Stimulated activated CD4-positive, alpha-beta T cell treated with anti-CD3 and anti-CD28 coated beads, TNF-alpha, amount 100 ng/mL, for 4 hours (primary cell): ENCODE measurements around the gene ACOX1.
"Not testable (repeated sequence)": the region's sequence is repeated elsewhere in the genome, so short reads cannot be mapped to it uniquely, and the experiment has no call there.

Experiments used
- DNase-seq, 3 experiments: peaks; one replicate each; pipeline ENCODE4 v3.0.0-alpha.2; 2020; ENCODE audit warnings: low read depth in 3 of 3

ACOX1 gene

DNA sequence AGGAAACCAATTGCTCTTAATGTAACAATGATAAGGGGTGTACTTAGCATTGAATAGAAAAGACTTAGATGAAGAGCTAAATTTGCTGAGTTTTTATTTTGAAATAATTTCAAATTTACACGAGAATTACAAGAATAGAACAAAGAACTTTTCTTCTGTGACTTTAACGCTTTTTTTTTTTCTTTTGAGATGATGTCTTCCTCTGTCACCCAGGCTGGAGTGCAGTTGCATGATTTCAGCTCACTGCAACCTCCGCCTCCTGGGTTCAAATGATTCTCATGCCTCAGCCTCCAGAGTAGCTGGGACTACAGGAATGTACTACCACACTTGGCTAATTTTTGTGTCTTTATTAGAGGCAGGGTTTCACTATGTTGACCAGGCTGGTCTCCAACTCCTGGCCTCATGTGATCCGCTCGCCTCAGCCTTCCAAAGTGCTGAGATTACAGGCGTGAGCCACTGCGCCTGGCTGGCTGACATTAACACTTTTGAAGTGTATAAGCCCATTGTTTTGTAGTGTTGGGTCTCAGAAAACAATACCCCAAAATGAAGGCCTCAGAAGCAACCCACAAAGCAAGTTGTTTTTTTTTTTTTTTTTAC, 2.2 kb upstream of the ACOX1 start:
- no peak for DNase-seq

DNA sequence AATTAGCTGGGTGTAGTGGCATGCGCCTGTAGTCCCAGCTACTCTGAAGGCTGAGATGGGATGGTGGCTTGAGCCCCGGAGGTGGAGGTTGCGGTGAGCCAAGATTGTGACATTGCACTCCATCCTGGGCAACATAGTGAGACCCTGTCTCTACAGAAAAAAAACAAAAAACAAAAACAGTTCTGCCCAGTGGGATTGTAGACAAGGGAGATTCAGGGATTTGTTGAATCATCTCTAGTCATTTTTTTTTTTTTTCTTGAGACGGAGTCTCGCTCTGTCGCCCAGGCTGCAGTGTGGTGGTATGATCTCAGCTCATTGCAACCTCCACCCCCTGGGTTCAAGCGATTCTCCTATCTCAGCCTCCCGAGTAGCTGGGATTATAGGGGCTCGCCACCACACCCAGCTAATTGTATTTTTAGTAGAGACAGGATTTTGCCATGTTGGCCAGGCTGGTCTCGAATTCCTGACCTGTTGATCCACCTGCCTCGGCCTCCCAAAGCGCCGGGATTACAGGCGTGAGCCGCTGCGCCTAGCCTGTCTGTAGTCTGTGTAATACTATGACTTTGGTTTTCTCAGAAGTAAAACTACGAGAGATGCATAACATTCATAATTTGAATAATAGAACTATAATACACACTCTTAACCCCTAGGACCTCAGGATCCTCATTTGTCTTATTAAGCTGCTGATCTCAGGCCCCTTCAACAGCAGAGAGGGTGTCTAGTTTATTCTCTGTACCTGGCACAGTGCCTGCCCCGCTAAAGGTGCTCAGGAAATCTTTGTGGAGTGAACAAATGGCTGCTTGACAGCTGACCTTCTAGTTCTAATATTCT, 1.4 kb upstream of the ACOX1 start:
- no peak for DNase-seq

DNA sequence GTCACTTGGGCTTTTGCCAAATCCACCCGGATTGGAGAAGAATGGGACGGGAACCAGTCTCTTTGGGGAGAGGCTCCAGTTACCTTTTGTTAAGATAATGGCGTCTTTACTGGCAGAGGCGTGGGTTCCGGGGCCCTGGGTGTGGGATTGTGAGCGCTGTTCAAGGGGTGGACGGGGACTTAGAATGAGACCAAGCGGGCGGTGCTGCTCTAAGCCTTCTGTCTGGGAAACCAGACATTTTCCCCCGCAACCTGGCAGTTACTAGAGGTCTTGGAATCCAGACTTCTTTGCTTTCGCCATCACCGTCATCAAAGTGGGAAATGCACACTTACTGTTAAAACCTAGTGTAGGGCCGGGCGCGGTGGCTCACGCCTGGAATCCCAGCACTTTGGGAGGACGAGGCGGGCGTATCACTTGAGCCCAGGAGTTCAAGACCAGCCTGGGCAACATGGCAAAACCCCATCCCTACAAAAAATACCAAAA, 780 bp upstream of the ACOX1 start:
- DNase-seq = no peak

DNA sequence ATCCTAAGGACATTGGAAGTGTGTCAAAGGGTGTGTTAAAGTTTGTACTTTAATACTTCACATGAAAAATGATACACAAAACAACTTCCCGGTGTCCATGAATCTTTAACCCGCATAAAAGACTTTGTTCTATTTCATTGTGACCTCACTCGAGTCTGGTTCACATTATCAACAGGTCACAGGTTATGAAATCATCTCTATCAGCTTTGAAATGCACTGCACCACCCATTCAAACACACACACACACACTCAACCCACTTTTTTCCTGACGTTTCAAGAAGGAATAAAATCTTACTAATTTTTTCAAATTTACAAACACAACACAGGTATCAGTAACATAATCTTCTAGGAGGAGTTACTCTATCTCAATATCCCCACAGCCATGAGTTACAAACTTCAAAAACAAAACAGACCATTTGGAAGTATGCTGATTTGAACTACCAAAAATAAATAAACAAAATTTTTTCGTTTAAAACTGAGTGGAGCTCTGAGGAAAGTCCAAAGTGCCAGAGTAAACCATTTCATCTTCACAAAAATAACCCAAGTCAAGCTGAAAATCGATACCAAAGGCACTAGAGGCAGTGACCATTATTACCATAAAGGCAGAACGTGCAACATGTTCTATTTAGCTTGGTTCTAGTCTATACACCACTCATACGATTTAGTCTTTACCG, 2.7 kb downstream of the ACOX1 start:
- no peak for DNase-seq

DNA sequence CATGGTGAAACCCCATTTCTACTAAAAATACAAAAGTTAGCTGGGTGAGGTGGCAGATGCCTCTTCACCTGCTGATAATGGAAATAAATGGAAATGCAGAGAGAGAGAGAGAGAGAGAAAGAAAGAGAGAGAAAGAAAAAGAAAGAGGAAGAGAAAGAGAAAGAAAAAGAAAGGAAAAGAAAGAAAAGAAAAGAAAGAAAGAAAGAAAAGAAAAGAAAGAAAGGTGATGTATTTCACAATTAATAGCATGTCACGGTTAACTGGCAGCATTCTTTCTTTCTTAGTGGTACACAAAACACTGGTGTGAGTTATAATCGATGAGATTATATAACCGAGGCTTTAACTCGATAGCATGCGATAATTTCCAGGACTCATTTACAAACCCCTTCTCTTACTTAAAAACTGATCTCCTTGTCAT, 3.2 kb downstream of the ACOX1 start:
- no peak for DNase-seq

DNA sequence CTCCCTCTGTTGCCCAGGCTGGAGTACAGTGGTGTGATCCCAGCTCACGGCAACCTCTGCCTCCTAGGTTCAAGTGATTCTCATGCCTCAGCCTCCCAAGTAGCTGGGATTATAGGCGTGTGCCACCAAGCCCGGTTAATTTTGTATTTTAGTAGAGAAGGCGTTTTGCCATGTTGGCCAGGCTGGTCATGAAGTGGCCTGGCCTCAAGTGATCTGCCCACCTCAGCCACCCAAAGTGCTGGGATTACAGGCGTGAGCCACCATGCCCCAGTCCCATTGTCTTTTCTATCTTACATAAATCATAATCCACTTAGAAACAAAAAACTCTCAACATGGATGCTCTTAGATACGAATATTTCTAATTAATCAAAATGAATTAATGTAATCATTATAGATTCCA, 3.8 kb downstream of the ACOX1 start:
- not testable (repeated sequence) for DNase-seq

DNA sequence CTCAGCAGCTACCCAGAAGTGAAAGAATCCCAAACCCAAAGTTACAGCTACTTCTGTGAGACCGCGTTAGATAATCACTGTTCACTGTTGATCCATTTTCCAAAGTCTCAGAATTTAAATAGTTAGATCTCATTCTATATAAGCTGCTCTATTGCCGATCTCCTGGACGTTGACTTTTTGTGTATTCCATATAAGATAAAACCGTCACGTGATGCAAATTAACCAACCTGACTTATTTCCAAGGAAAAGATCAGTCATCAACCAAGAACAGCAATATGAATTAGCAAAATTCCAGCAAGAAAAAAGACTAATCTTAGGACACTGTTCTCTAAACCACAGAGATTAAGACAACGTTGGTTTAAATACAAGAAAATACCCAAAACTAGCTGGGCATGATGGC, 8.3 kb downstream of the ACOX1 start:
- no peak for DNase-seq

DNA sequence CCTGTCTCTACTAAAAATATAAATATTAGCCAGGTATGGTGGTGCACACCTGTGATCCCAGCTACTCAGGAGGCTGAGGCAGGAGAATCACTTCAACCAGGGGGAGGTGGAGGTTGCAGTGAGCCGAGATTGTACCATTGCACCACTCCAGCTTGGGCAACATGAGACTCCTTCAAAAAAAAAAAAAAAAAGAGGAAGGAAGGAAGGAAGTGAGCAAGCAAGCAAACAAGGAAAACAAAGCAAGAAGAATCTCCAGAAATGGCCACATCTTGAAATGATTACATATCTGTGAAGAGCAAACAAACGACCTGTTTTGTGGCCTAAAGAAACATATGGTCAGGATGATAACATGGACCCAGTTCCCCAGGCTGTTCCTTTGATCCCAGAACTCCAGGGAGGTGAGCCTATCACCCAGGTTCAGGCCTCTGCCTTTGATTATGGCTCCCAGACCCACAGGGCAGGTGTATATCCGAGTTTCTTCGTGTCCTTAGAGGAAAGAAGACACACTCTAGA, 8.9 kb downstream of the ACOX1 start:
- no peak for DNase-seq

DNA sequence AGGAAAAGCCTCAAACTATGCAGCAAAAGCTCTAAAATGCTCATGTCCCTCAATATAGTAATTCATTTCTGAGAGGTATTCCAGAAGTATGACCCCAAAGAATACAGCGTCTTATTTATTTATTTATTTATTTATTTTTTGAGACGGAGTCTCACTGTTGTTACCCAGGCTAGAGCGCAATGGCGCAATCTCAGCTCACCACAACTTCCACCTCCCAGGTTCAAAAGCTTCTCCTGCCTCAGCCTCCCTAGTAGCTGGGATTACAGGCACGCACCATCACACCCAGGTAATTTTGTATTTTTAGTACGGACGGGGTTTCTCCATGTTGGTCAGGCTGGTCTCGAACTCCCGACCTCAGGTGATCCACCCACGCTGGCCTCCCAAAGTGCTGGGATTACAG, 9.9 kb downstream of the ACOX1 start:
- not testable (repeated sequence) for DNase-seq

DNA sequence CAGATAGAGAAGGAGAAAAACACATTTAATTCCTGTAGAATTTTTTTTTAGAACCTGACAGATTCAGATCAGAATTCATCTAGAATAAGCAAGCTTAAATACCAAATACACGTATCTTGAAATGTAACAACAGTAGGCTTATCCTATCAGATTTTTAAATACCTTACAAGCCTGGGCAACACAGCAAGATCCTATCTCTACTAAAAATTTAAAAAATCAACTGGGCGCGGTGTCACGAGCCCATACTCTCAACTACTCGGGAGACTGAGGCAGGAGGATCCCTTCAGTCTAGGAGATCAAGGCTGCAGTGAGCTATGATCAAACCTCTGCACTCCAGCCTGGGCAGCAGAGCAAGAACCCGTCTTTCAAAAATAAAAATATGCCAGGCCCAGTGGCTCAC, 13.5 kb downstream of the ACOX1 start:
- no peak for DNase-seq

DNA sequence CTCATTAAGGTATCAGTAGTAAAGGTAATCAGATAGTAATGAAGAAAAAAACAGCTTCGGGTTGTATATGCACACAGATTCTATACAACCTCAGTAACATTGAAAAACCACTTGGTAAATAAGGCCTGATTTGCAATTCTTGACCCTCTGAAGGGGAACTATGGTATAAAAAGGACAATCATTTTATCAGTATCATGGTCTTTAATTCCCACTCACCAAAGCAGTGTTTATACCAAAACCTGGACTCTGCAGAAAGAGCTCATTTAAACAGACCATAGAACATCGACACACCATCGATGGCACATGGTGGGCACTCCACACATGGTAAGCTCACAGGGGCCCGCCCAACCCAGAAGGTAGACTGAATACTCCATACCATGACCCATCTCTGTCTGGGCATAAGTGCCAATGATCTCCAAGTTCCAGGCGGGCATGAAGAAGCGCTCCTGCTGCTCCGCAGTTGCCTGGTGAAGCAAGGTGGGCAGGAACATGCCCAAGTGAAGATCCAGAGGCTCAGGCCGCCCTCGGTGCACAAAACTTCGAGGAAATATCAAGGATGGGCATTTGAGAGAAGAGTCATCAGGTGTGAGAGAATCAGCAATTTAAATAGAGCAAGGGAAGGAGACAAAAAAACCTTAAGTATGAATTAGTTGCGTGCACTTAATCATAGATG, 19.0 kb downstream of the ACOX1 start:
- DNase-seq = no peak

DNA sequence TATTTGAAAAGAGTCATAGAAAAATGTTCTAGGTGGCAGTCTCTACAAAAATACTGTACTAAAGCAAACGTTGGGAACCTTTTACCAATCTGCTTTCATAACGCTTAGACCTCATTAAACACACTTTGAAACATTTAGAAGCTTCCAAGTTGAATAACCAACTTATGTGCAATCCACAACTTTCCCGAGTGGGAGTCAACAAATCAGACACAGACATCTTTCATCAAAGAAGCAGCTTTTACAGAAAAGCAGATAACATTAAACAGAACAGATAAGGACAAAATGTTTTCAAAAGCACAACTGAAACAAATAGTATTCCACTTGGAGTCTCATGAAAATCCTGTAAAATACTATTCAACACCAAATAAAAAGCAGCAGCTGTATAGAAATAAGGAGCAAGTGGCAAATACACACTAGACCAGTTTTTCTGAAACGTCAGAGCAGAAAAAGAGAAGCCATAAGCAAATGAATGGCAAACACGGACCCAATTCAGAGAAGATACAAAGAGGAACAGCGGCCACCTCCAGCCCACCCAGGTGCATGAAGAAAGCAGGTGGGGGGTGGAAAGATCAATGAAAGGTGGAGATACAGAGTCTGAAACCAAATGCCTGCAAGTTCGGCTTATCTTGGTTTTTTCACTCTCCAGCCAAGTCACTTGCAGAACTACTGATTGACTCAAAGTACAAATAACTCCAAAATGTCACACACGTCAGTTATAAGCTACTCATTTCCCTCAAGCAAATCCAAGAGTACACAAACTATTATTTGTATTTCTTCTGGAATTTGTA, 19.7 kb downstream of the ACOX1 start:
- DNase-seq = no peak

DNA sequence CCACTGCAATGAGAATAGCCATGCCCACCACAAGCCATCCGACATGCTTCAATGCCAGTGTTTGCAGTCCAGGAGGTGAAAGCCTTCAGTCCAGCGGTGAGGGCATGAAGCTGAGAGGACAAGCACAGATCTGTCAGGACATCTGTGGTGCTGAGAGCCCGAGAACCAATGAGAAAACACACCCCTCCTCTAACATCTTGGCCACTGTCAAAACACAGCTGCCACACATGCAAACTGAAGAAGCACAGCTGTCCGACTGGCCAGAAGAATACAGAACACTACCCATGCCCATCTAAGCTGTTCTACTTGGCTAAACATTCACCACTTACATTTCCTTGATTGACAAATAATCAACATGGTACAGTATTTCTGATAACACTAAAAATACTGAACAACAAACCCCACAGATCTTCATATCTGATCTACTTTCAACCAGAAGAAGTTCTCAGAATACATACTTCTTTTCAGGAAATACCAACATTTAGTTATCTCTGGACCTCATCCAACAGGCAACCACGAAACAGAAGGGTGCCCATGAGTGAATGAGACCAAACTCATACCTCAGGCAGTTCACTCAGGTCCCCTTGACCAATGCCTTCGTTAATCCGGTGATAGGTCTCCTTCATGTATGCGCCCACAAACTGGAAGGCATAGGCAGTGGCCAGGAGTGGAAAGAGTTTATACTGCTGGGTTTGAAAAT, 28.0 kb downstream of the ACOX1 start:
- no peak for DNase-seq

DNA sequence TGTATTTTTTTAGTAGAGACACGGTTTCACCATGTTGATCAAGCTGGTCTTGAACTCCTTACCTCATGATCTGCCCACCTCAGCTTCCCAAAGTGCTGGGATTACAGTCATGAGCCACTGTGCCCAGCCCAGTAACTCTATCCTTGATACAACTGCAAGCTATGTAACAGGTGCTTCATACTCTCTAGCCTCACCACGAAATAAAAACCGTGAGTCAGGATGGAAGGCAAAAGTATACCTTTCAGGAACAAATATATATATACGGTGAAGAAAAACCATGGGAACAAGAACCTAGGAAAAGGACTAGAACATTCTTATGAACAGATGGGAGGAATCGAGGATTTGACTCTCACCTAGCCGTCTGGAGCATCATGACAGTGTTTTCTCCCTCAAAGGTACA, 28.5 kb downstream of the ACOX1 start:
- no peak for DNase-seq

DNA sequence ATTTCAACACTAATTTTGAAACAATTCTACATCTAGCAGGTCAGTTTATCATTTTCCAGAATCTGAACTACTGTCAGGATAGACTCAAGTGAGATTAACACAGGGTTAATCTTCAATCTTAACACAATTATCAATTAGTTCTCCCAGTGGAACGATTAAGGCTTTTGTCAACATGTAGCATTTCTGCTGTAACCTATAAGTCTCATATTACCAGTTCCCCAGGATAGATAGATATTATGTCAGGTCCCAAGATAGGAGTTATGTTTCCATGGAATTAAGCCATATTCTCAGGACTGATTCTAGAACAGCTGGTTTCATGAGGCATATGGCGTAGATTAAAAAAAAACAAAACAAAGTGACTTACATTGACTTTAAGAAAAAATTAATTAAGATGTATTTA, 33.8 kb downstream of the ACOX1 start:
- DNase-seq = no peak

DNA sequence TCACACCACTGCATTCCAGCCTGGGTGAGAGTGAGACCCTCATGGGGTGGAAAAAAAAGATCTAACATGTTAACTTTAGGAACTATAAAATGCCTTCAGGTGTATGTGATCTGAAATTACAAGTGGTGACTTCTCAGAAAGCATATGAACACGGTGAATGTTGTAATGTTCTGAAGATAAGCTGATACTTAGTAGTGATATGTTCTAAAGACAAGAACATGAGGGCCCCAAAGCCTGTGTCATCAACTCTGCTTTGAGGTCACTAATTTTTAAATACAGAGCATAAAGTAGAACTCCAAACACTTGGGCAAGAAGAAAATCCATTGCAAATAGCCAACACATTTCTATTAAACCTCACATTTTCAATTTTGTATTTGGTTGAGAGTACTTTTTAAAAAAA, 35.5 kb downstream of the ACOX1 start:
- DNase-seq = no peak

DNA sequence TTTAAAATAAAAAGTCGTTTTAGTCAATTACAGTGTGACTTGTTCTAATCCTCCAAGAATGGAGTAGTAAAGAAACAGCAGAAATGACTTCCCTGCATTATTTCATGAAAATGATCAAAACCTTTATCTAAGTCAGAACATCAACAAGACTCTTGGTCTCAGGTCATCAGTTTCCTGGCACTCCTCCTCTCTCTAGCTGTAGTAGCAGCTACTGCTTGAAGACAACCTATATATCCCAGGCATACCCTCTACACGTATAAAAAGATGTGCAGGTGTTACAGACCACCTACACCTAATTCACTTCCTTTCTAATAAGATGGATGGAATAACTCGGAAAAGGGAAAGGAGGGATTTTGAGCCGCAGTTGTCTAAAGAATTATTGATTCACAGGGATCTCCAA, 36.5 kb downstream of the ACOX1 start:
- DNase-seq = no peak

DNA sequence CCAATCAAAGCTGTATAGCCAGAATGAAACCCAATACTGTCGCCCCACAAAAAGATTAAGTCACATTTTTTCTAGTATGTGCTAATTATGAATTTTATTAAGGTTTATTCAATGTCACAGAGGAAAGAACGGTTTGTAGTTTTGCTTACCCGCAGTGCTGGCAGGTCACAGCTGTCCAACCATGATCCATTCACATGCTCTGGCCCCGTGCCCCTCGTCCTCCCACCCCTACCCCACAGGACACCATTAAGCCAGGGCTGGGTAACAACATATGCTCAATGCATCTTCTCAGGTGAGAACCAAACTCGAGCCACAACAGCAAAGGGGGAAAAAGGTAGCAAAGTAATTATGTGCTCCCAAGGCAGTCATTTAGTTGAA, 37.5 kb downstream of the ACOX1 start:
- no peak for DNase-seq

DNA sequence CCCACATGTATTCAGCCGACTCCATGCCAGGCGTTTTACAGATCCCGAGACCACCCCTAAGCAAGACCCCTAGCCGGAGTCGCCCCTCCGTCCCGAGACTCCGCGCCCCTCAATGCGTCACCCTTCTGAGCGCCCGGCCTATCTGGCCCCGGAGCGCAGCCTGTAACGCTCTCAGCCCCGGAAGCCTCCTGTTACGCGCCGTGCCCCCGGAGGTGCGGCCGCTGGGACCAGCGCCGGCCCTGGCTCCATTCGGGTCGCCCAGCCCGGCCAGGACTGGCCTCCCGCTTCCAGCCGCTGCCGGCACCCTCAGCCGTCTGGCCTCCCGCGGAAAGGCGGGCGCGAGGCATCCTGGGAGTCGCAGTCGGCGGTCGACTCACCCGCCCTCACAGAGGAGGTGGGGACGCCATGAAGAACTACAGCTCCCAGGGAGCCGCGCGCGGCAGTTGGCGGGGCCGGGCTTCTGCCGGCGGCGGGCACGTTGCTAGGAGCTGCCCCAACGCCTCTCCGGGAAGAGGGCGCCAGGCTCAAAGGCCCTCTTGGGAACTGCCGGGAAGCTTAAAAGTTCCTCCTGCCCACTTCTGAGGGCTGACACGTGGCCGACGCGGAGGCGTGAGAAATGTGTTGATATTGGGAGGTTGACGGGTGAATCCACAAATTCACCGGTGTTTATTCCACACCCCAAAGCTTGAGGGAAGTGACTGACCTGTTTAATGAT, 38.1 kb downstream of the ACOX1 start, which contains the start of gene FBF1:
TSS of gene FBF1 (minus strand) at position 316 of the 715 bp plus-strand sequence. CDS start 2,893 bp downstream, outside the sequence.
- peak; percentile 75 to 83 (median 79) for DNase-seq

DNA sequence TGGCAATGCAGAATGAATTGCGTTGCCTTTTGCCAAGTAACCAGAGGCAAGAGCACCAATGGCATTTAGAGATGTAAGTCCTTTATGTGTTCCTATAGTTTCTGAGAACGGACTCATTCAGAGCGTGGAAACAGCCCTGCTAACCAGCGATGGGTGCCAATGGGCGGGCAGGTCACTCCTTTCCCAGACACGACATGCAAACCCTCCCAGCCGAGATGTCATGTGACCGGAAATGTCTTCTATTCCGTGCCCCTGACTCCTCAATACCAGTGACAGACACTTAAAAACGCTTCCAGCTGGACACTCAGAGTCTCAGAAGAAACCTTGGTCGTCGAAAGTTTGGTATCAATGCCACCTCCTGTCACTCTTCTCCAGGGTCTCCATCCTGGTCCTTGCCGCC, 41.3 kb downstream of the ACOX1 start:
- no peak for DNase-seq
